Peyer's patch (tissue), 4 donors: ENCODE data around the gene RNF213. TPM values are rescaled to one million over a fixed set of nuclear protein-coding genes. Genes with fewer than 3 reads are reported as not detected.

Source experiments
- DNase-seq, 3 donors: peaks; one replicate each; pipeline ENCODE4 v3.0.0-alpha.2; 2017 to 2019
- H3K27ac ChIP-seq, 4 donors: fragments of 200-600 bp; sonication (generic); one replicate each; pipeline ENCODE4 v1.5.1; 2016 to 2019
- H3K27me3 ChIP-seq, 2 donors: fragments of 200-600 bp; sonication (generic); one replicate each; pipeline ENCODE4 v1.5.1; 2019
- H3K36me3 ChIP-seq, 3 donors: fragments of 200-600 bp; sonication (generic); one replicate each; pipeline ENCODE4 v1.5.1; 2016 to 2019
- H3K4me1 ChIP-seq, 4 donors: fragments of 200-600 bp; sonication (generic); one replicate each; pipeline ENCODE4 v1.5.1; 2016 to 2019
- H3K4me3 ChIP-seq, 4 donors: fragments of 200-600 bp; sonication (generic); 1 replicate in 3 of 4; 2 replicates in 1 of 4; pipeline ENCODE4 v1.5.1; 2016 to 2019; ENCODE audit warnings: mild to moderate bottlenecking in 1 of 4
- H3K9me3 ChIP-seq, 4 donors: fragments of 200-600 bp; sonication (generic); one replicate each; pipeline ENCODE4 v1.5.1; 2016 to 2019; ENCODE audit warnings: mild to moderate bottlenecking in 1 of 4
- POLR2A ChIP-seq, 2 donors: fragments of 450-650 bp; IDR thresholded peaks; one replicate each; pipeline ENCODE4 v1.5.1; 2017; ENCODE audit warnings: antibody characterized with exemption in 2 of 2, mild to moderate bottlenecking in 2 of 2, moderate library complexity in 2 of 2
- total RNA-seq, 4 donors: library from RNA; depleted of rRNA; stranded (reverse); fragments of >200 nt; gene quantifications; one replicate each; pipeline ENCODE4 v1.1.0, GENCODE V29; 2016
- TF ChIP-seq, protein P1 (sequence below), 6 experiments: fragments of 450-650 bp in 4 of 6; fragments of 200-600 bp in 2 of 6; sonication (generic) in 1 of 6; IDR thresholded peaks; one replicate each; pipeline ENCODE4 v1.5.1; 2017 to 2019; ENCODE audit warnings: antibody characterized with exemption in 6 of 6, mild to moderate bottlenecking in 3 of 6, moderate library complexity in 1 of 6

The RNF213 gene
- total RNA-seq, 4 donors from 2014 or later: 187 to 404 (median 293) TPM

DNA sequence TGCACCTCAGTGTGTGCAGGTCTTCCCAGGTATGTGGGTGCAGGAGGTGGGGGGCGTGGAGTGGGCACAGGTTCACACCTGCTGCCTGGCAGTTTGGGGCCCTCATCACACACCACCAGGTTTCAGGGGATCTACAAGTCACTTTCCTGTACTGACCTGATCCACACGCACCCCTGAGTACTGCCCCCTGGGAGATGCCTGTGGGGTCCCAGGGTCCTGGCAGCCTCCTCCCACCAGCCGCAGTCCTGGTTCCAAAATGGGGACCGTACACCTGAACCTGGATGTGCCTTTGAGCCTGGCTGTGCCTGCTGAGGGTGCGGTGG is 25.9 kb downstream of the RNF213 start:
- H3K4me3 ChIP-seq: no peak overlapping the region
- H3K4me1 ChIP-seq: no peaks in the 10 kb centered on the region
- H3K27me3 ChIP-seq: no peaks in the 10 kb centered on the region
- DNase-seq: no peak
- no peak overlapping the region for H3K27ac ChIP-seq
- H3K9me3 ChIP-seq: no peaks in the 10 kb centered on the region
- H3K36me3 ChIP-seq: peaks cover 0 to 47% (median 0%) of the 10 kb centered on the region in 3 donors
- no peak for TF ChIP-seq POLR2A (IDR thresholded peaks at IDR 0.05)
- TF ChIP-seq, protein P1, sequence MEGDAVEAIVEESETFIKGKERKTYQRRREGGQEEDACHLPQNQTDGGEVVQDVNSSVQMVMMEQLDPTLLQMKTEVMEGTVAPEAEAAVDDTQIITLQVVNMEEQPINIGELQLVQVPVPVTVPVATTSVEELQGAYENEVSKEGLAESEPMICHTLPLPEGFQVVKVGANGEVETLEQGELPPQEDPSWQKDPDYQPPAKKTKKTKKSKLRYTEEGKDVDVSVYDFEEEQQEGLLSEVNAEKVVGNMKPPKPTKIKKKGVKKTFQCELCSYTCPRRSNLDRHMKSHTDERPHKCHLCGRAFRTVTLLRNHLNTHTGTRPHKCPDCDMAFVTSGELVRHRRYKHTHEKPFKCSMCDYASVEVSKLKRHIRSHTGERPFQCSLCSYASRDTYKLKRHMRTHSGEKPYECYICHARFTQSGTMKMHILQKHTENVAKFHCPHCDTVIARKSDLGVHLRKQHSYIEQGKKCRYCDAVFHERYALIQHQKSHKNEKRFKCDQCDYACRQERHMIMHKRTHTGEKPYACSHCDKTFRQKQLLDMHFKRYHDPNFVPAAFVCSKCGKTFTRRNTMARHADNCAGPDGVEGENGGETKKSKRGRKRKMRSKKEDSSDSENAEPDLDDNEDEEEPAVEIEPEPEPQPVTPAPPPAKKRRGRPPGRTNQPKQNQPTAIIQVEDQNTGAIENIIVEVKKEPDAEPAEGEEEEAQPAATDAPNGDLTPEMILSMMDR (IDR thresholded peaks at IDR 0.05): no peak

DNA sequence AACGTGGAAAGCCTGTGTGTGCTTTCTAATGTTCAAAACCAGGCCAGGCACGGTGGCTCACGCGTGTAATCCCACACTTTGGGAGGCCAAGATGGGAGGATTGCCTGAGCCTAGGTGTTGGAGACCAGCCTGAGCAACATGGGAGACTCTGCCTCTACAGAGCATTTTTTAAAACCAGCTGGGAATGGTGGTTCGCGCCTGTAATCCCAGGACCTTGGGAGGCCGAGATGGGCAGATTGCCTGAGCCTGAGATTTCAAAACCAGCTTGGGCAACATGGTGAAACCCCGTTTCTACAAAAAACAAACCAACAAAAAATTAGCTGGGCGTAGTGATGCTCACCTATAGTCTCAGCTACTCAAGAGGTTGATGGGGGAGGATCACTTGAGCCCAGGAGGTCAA is 26.4 kb downstream of the RNF213 start:
- no peaks in the 10 kb centered on the region for H3K27me3 ChIP-seq
- H3K9me3 ChIP-seq: no peaks in the 10 kb centered on the region
- no peak for DNase-seq
- peaks cover 0 to 47% (median 0%) of the 10 kb centered on the region in 3 donors for H3K36me3 ChIP-seq
- no peaks in the 10 kb centered on the region for H3K4me1 ChIP-seq
- TF ChIP-seq, protein P1 (IDR thresholded peaks at IDR 0.05): no peak
- no peak for TF ChIP-seq POLR2A (IDR thresholded peaks at IDR 0.05)
- H3K4me3 ChIP-seq: no peak overlapping the region
- no peak overlapping the region for H3K27ac ChIP-seq

DNA sequence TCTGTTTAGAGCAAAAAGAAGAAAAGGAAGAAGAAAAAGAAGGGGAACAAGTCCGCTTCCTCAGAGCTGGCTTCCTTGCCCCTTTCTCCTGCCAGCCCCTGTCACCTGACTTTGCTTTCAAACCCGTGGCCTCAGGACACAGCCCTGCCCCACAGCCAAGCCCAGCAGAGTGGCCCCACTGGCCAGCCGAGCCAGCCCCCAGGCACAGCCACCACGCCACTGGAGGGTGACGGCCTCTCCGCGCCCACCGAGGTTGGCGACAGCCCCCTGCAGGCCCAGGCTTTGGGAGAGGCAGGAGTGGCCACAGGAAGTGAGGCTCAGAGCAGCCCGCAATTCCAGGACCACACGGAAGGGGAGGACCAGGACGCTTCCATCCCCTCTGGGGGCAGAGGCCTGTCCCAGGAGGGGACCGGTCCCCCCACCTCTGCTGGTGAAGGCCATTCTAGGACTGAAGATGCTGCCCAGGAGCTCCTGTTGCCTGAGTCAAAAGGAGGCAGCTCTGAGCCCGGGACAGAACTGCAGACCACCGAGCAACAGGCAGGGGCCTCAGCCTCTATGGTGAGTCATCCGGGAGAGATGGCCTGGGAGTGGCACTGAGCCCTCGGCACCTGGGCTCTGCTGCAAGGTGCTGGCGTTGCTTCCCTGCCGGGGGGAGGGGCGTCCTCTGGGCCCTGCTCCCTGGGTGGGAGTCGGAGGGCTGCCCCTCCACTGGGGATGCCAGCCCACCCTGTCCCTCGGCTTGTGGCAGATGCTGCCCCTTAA is 27.3 kb downstream of the RNF213 start:
- no peaks in the 10 kb centered on the region for H3K27me3 ChIP-seq
- no peaks in the 10 kb centered on the region for H3K4me1 ChIP-seq
- H3K4me3 ChIP-seq: no peak overlapping the region
- no peak overlapping the region for H3K27ac ChIP-seq
- DNase-seq: no peak
- TF ChIP-seq POLR2A (IDR thresholded peaks at IDR 0.05): no peak
- TF ChIP-seq, protein P1 (IDR thresholded peaks at IDR 0.05): no peak
- H3K9me3 ChIP-seq: no peaks in the 10 kb centered on the region
- peaks cover 0 to 54% (median 0%) of the 10 kb centered on the region in 3 donors for H3K36me3 ChIP-seq

DNA sequence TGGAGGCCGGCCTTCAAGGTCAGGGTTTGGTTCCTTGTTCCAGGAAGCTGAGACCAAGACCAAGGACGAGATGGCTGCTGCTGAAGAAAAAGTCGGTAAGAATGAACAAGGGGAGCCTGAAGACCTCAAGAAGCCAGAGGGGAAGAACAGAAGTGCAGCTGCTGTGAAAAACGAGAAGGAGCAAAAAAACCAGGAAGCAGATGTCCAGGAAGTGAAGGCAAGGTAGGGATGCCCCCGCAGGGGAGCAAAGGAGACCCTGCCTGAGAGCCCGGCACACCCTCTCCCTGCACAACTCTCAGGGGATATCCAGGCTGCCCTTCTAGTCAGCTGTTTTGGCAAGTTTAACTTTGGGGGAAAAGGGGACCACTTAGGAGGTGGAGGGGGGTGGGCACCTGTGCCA is 29.0 kb downstream of the RNF213 start:
- TF ChIP-seq, protein P1 (IDR thresholded peaks at IDR 0.05): no peak
- no peak for TF ChIP-seq POLR2A (IDR thresholded peaks at IDR 0.05)
- no peaks in the 10 kb centered on the region for H3K27me3 ChIP-seq
- no peak for DNase-seq
- H3K27ac ChIP-seq: no peak overlapping the region
- peaks cover 0 to 70% (median 0%) of the 10 kb centered on the region in 3 donors for H3K36me3 ChIP-seq
- H3K9me3 ChIP-seq: no peaks in the 10 kb centered on the region
- H3K4me3 ChIP-seq: no peak overlapping the region
- H3K4me1 ChIP-seq: no peaks in the 10 kb centered on the region

DNA sequence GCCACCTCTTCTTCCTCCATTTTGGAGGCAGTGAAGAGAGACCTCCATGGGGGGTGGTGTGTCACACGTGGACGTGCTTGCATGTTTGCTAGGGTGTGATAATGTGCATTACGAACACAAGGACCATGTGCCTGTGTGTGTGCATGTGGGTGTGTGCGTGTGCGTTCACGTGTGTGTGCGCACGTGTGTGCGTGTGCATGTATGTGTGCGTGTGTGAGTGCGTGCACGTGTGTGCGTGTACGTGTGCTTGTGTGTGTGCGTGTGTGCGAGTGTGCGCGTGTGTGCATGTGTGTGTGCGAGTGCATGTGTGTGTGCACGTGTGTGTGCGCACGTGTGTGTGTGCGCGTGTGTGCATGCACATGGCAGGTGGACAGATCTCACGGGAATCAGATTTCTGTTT is 29.5 kb downstream of the RNF213 start:
- H3K4me1 ChIP-seq: no peaks in the 10 kb centered on the region
- no peak overlapping the region for H3K4me3 ChIP-seq
- TF ChIP-seq, protein P1 (IDR thresholded peaks at IDR 0.05): no peak
- no peak for TF ChIP-seq POLR2A (IDR thresholded peaks at IDR 0.05)
- H3K27me3 ChIP-seq: no peaks in the 10 kb centered on the region
- no peak for DNase-seq
- peaks cover 0 to 76% (median 0%) of the 10 kb centered on the region in 3 donors for H3K36me3 ChIP-seq
- no peak overlapping the region for H3K27ac ChIP-seq
- no peaks in the 10 kb centered on the region for H3K9me3 ChIP-seq
